Tibial nerve (tissue), 3 donors: Measurements from ENCODE around the gene ECM1.

Experiments used
- CTCF ChIP-seq, 5 experiments: fragments of 200-600 bp in 3 of 5; fragments of 450-650 bp in 2 of 5; sonication (generic) in 3 of 5; IDR thresholded peaks; one replicate each; pipeline ENCODE4 v1.5.1; 2016 to 2019; ENCODE audit warnings: antibody characterized with exemption in 5 of 5, mild to moderate bottlenecking in 3 of 5, moderate library complexity in 2 of 5
- POLR2A ChIP-seq, 2 donors: fragments of 450-650 bp; IDR thresholded peaks; one replicate each; pipeline ENCODE4 v1.6.1; 2017; ENCODE audit warnings: antibody characterized with exemption in 2 of 2, mild to moderate bottlenecking in 2 of 2, moderate library complexity in 2 of 2

GRCh38 chr1:150514913-150515327 is 7.0 kb downstream of the ECM1 start:
- TF ChIP-seq POLR2A (IDR thresholded peaks at IDR 0.05), result no peak
- no peak for TF ChIP-seq CTCF (IDR thresholded peaks at IDR 0.05)
